ENCODE data around the gene MGMT.

The MGMT gene

GRCh38 chr10:129697463-129698247, 230.6 kb downstream of the MGMT start:
- FAIRE-seq, result no peak

GRCh38 chr10:129699722-129700340, 232.8 kb downstream of the MGMT start:
- no peak for FAIRE-seq

GRCh38 chr10:129702605-129703004, 235.6 kb downstream of the MGMT start:
- FAIRE-seq, result no peak

GRCh38 chr10:129703287-129704137, 236.5 kb downstream of the MGMT start:
- no peak for FAIRE-seq

GRCh38 chr10:129704225-129704624, 237.2 kb downstream of the MGMT start:
- FAIRE-seq, result no peak

- FAIRE-seq, result no peak
These were observed 237.9 kb downstream of the MGMT start for GRCh38 chr10:129704786-129705525.

GRCh38 chr10:129705676-129706075, 238.6 kb downstream of the MGMT start:
- FAIRE-seq, result no peak

- no peak for FAIRE-seq
These were observed 239.0 kb downstream of the MGMT start for GRCh38 chr10:129706081-129706480.

GRCh38 chr10:129706523-129706922, 239.5 kb downstream of the MGMT start:
- FAIRE-seq, result no peak

- FAIRE-seq, result no peak
These were observed 240.7 kb downstream of the MGMT start for GRCh38 chr10:129707406-129708388.

- FAIRE-seq, result no peak
These were observed 242.1 kb downstream of the MGMT start for GRCh38 chr10:129709101-129709500.

- no peak for FAIRE-seq
These were observed 242.8 kb downstream of the MGMT start for GRCh38 chr10:129709627-129710509.

- FAIRE-seq, result no peak
These were observed 243.4 kb downstream of the MGMT start for GRCh38 chr10:129710510-129710847.

GRCh38 chr10:129711291-129711690, 244.2 kb downstream of the MGMT start:
- no peak for FAIRE-seq

- FAIRE-seq, result no peak
These were observed 245.0 kb downstream of the MGMT start for GRCh38 chr10:129712000-129712399.

GRCh38 chr10:129713659-129714265, 246.7 kb downstream of the MGMT start:
- FAIRE-seq, result no peak

- no peak for FAIRE-seq
These were observed 248.8 kb downstream of the MGMT start for GRCh38 chr10:129715805-129716204.

- FAIRE-seq, result no peak
These were observed 249.2 kb downstream of the MGMT start for GRCh38 chr10:129716211-129716681.

GRCh38 chr10:129716881-129717280, 249.8 kb downstream of the MGMT start:
- FAIRE-seq, result no peak
